Endothelial cell of umbilical vein (primary cell): Measurements from ENCODE around the gene MYRIP. TPM values are rescaled to one million over a fixed set of nuclear protein-coding genes. Genes with fewer than 3 reads are reported as not detected.

Experiments
- BruUV-seq: library from RNA; stranded (reverse); fragments of 400-500 nt; replicated peaks from 2 replicates; lab custom pipeline; 2021; lab: Mats Ljungman, UMichigan
- CTCF ChIA-PET: fragments of 300-600, 350-600 bp; sonication (Branson Sonifier 250); formaldehyde crosslinking; loops from one replicate; lab custom pipeline; 2021; ENCODE audit warnings: antibody characterized with exemption, inconsistent platforms; lab: Charles Lee
- POLR2A ChIA-PET: fragments of 300-600, 350-600 bp; sonication (Branson Sonifier 250); formaldehyde crosslinking; loops from one replicate; lab custom pipeline; 2021; ENCODE audit warnings: antibody characterized with exemption, inconsistent platforms; lab: Charles Lee
- DNase-seq: peaks from one replicate; pipeline ENCODE4 v3.0.0-alpha.2; 2011; ENCODE audit warnings: low read depth, low spot score
- FAIRE-seq: peaks from 2 replicates; lab custom pipeline; 2011; peaks lifted over from hg19 to GRCh38; lab: Jason Lieb, UNC
- H2AFZ ChIP-seq: 2 replicates; pipeline ENCODE4 v1.6.0; 2012; ENCODE audit warnings: low read depth, low read length, control low read depth, inconsistent platforms
- H3K27ac ChIP-seq: 2 replicates; pipeline ENCODE4 v1.5.1; 2011; ENCODE audit warnings: low read depth, mild to moderate bottlenecking, control low read depth, low read length, moderate library complexity; ENCODE audit not compliant: insufficient read depth
- H3K27me3 ChIP-seq, 2 experiments: 2 replicates each; pipeline versions ENCODE4 v1.6.0 to v1.6.1; 2011; ENCODE audit warnings: low read length in 2 of 2, mixed read lengths in 1 of 2; ENCODE audit not compliant: control insufficient read depth in 2 of 2, insufficient read depth in 2 of 2
- H3K36me3 ChIP-seq, 2 experiments: 2 replicates in 1 of 2; 3 replicates in 1 of 2; pipeline ENCODE4 v1.5.1; 2011; ENCODE audit warnings: low read length in 2 of 2, mild to moderate bottlenecking in 1 of 2, moderate library complexity in 1 of 2; ENCODE audit not compliant: control insufficient read depth in 2 of 2, insufficient read depth in 2 of 2; ENCODE audit errors: extremely low read depth in 1 of 2
- H3K4me1 ChIP-seq: 3 replicates; pipeline ENCODE4 v1.5.1; 2011; ENCODE audit warnings: mild to moderate bottlenecking, low read length; ENCODE audit not compliant: control insufficient read depth, insufficient read depth; ENCODE audit errors: extremely low read depth
- H3K4me2 ChIP-seq: 2 replicates; pipeline ENCODE4 v1.6.1; 2011; ENCODE audit warnings: low read length, control low read depth, mixed read lengths; ENCODE audit not compliant: insufficient read depth
- H3K4me3 ChIP-seq, 3 experiments: fragments of 200-600 bp in 1 of 3; sonication (generic), shearing (Covaris generic) in 1 of 3; replicated peaks in 1 of 3; 2 replicates each; pipeline ENCODE4 v1.5.1; 2011 to 2016; ENCODE audit warnings: control low read depth in 3 of 3, low read length in 3 of 3, mild to moderate bottlenecking in 2 of 3, inconsistent platforms in 1 of 3, low read depth in 1 of 3, moderate library complexity in 1 of 3; ENCODE audit not compliant: insufficient read depth in 1 of 3
- H3K79me2 ChIP-seq: 2 replicates; pipeline ENCODE4 v1.6.0; 2012; ENCODE audit warnings: low read length, inconsistent platforms; ENCODE audit not compliant: control insufficient read depth, insufficient read depth
- H3K9ac ChIP-seq: replicated peaks from 2 replicates; pipeline ENCODE3; 2011; ENCODE audit warnings: low read length, control low read depth; ENCODE audit not compliant: insufficient read depth; ENCODE audit errors: extremely low read depth
- H3K9me1 ChIP-seq: replicated peaks from 3 replicates; pipeline ENCODE4 v1.6.0; 2011; ENCODE audit warnings: mild to moderate bottlenecking, low read length; ENCODE audit not compliant: control insufficient read depth, insufficient read depth; ENCODE audit errors: extremely low read depth
- H3K9me3 ChIP-seq: replicated peaks from 2 replicates; pipeline ENCODE4 v1.5.1; 2012; ENCODE audit warnings: low read length, inconsistent platforms; ENCODE audit not compliant: control insufficient read depth, insufficient read depth
- H4K20me1 ChIP-seq: replicated peaks from 2 replicates; pipeline ENCODE3; 2011; ENCODE audit warnings: mild to moderate bottlenecking, low read length; ENCODE audit not compliant: control insufficient read depth, insufficient read depth; ENCODE audit errors: extremely low read depth
- EZH2 ChIP-seq: IDR thresholded peaks from 2 replicates; pipeline ENCODE4 v1.6.1; 2012; ENCODE audit warnings: borderline replicate concordance, low read depth, mild to moderate bottlenecking, moderate library complexity, low read length, inconsistent platforms; ENCODE audit not compliant: severe bottlenecking
- GATA2 ChIP-seq: IDR thresholded peaks from 2 replicates; pipeline ENCODE4 v1.7.0; 2011; ENCODE audit warnings: low read depth, mild to moderate bottlenecking, moderate library complexity, mixed read lengths, low read length; ENCODE audit not compliant: insufficient read length, insufficient read depth
- JUN ChIP-seq: IDR thresholded peaks from 2 replicates; pipeline ENCODE4 v1.6.1; 2011; ENCODE audit warnings: borderline replicate concordance, low read depth; ENCODE audit not compliant: insufficient read length, insufficient read depth
- MAX ChIP-seq: IDR thresholded peaks from 2 replicates; pipeline ENCODE4 v1.6.1; 2011; ENCODE audit not compliant: insufficient read depth, insufficient read length
- MYC ChIP-seq: IDR thresholded peaks from one replicate; pipeline ENCODE4 v1.6.1; 2011; ENCODE audit warnings: mild to moderate bottlenecking, low read depth, low read length
- POLR2A ChIP-seq: IDR thresholded peaks from 2 replicates; pipeline ENCODE4 v1.6.1; 2012; ENCODE audit warnings: low read depth, mild to moderate bottlenecking, control low read depth, low read length
- POLR2AphosphoS5 ChIP-seq: IDR thresholded peaks from 2 replicates; pipeline ENCODE4 v1.6.1; 2012; ENCODE audit warnings: low read depth, mild to moderate bottlenecking, control low read depth, low read length, moderate library complexity; ENCODE audit not compliant: insufficient read depth
- dilution Hi-C: fragments of 300-500 bp; cut with MboI; formaldehyde crosslinking; loops from one replicate; pipeline ENCODE4 v1.15.0; 2019; ENCODE audit warnings: low sequenced_read_pairs; ENCODE audit not compliant: extremely low pct_ligation_motif_present
- intact Hi-C: fragments of 100-400 bp; cut with micrococcal nuclease; formaldehyde crosslinking; loops from one replicate; pipeline ENCODE4 v1.10.0; 2022
- polyA plus RNA-seq, 4 experiments: library from polyadenylated mRNA; depleted of rRNA in 3 of 4; stranded (reverse) in 3 of 4; unstranded in 1 of 4; fragments of >200 nt; gene quantifications; 2 replicates each; pipeline versions ENCODE4 v1.2.1 to v1.2.3, GENCODE V29; 2011 to 2012; ENCODE audit warnings: missing spikeins in 1 of 4
- total RNA-seq: library from RNA; stranded (reverse); gene quantifications from 2 replicates; pipeline ENCODE4 v1.2.3, GENCODE V29; 2021
- TF ChIP-seq, protein P1 (sequence below), 2 donors: IDR thresholded peaks; 1 replicate in 1 of 2; 2 replicates in 1 of 2; pipeline ENCODE4 v1.5.1; 2011; ENCODE audit warnings: low read length in 2 of 2, mild to moderate bottlenecking in 2 of 2, moderate library complexity in 2 of 2, control low read depth in 1 of 2, inconsistent platforms in 1 of 2, low read depth in 1 of 2; ENCODE audit not compliant: insufficient read depth in 1 of 2; ENCODE audit errors: extremely low read depth in 1 of 2

The MYRIP gene
- total and polyA plus RNA-seq, 2 donors (not counting 3 experiments of a cell fraction or from before 2014, with no cell fraction given) = 6.7 to 11.9 TPM

DNA sequence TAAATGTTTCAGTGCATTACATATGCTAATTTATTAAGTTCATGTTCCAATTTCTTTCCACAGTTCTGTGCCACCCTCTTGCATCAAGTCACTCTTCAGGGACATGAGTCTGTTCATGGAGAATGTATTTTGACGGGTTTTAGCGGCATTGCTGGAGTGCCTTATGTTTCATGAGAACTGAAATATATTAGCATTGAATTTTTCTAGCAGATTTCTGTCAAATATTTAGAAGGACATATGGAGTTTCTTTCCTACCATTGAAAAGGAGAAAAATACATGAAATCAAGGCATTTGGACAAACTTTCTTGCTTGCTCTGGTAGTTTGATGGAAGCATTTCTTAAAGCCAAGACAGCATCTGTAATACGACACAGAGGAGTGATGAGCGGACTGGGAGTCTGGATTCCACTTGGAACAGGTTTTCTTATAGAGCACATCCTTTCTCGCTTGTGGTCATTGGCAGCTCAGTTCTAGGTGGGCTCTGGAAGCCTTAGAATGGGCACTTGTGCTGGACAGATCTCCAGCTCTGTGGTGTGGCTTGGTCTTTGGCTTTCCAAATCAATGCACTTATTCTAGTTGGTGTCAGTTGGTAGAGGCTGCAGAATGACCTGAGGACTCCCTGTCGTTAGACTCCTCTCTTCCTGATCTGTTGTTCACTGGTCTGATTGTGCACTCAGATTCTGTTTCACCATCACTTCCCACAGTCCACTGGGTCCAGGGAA, 415.5 kb downstream of the MYRIP start:
- FAIRE-seq = no peak
- intact Hi-C loops (no loop called here), dilution Hi-C loops (no loop called here)
- ChIA-PET CTCF (no interaction called here), POLR2A (no interaction called here)
- Histone ChIP-seq H3K4me1 (no peaks in the 10 kb centered on the region), H3K79me2 (no peaks in the 10 kb centered on the region), H4K20me1 (no peaks in the 10 kb centered on the region), H3K4me2 (no peak overlapping the region), H3K9ac (no peak overlapping the region), H3K4me3 (no peak overlapping the region), H3K27ac (no peak overlapping the region), H3K27me3 (no peaks in the 10 kb centered on the region), H3K9me3 (no peaks in the 10 kb centered on the region), H3K9me1 (no peaks in the 10 kb centered on the region), H2AFZ (no peak overlapping the region), H3K36me3 (peaks cover 0 to 3% of the 10 kb centered on the region in 2 experiments)
- no TSS peak for BruUV-seq
- DNase-seq = no peak
- no peak for TF ChIP-seq POLR2AphosphoS5
- no peak for TF ChIP-seq POLR2A
- TF ChIP-seq GATA2 = no peak
- no peak for TF ChIP-seq MYC

DNA sequence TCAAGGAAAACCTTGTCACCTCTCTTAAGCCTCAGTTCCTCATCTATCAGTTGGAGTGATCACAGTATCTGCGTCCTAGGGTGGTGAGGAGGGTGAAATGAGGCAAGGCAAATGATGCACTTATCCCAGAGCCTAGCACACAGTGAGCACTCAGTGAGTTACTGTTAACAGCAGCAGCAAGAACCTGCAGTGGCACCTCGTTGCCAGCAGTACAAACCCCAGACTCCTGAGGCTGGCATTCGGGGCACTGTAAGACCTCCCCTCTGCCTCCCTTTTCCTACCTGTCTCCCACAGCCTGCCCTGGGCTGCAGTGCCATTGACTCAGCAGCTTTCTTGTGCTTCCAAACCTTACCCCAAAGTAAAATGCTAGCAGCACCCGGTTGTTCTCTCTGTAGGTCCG, 417.2 kb downstream of the MYRIP start:
- Histone ChIP-seq H3K36me3 (peaks cover 0 to 5% of the 10 kb centered on the region in 2 experiments), H3K4me3 (no peak overlapping the region), H3K27ac (no peak overlapping the region), H3K27me3 (no peaks in the 10 kb centered on the region), H4K20me1 (no peaks in the 10 kb centered on the region), H3K79me2 (no peaks in the 10 kb centered on the region), H3K9ac (no peak overlapping the region), H3K4me2 (no peak overlapping the region), H3K9me3 (no peaks in the 10 kb centered on the region), H3K4me1 (no peaks in the 10 kb centered on the region), H2AFZ (no peak overlapping the region), H3K9me1 (no peaks in the 10 kb centered on the region)
- TF ChIP-seq EZH2 (no peak), MAX (no peak), JUN (no peak), POLR2AphosphoS5 (no peak)
- TF ChIP-seq, protein P1, sequence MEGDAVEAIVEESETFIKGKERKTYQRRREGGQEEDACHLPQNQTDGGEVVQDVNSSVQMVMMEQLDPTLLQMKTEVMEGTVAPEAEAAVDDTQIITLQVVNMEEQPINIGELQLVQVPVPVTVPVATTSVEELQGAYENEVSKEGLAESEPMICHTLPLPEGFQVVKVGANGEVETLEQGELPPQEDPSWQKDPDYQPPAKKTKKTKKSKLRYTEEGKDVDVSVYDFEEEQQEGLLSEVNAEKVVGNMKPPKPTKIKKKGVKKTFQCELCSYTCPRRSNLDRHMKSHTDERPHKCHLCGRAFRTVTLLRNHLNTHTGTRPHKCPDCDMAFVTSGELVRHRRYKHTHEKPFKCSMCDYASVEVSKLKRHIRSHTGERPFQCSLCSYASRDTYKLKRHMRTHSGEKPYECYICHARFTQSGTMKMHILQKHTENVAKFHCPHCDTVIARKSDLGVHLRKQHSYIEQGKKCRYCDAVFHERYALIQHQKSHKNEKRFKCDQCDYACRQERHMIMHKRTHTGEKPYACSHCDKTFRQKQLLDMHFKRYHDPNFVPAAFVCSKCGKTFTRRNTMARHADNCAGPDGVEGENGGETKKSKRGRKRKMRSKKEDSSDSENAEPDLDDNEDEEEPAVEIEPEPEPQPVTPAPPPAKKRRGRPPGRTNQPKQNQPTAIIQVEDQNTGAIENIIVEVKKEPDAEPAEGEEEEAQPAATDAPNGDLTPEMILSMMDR (IDR thresholded peaks at IDR 0.05; ENCODE audit: extremely low read depth in 1 of 2, insufficient read depth in 1 of 2, low read depth in 1 of 2, low read length in 2 of 2) = no peak
- ChIA-PET POLR2A (no interaction called here), CTCF (no interaction called here)
- DNase-seq (no peak), FAIRE-seq (no peak)
- intact Hi-C loops = no loop called here
- dilution Hi-C loops = no loop called here
- no TSS peak for BruUV-seq
